AG20443 (cell line): ENCODE measurements around the gene GAS2L2.

Source experiments
- DNase-seq: peaks from one replicate; pipeline ENCODE4 v3.0.0; 2012; ENCODE audit warnings: low spot score, mixed read lengths

GAS2L2 gene

GRCh38 chr17:35752945-35753764 lies at the start of gene GAS2L2:
Gene GAS2L2 (minus strand): TSS chr17:35753239. CDS start chr17:35752850, 389 bp downstream.
- DNase-seq: peak; percentile 41

- peak; percentile 39 for DNase-seq
These were observed 48.7 kb upstream of the GAS2L2 start for GRCh38 chr17:35801583-35802224.

- peak; percentile 86 for DNase-seq
These were observed 46.9 kb upstream of the GAS2L2 start for GRCh38 chr17:35799942-35800341.

- no peak for DNase-seq
These were observed 44.9 kb upstream of the GAS2L2 start for GRCh38 chr17:35797918-35798317.

- DNase-seq: no peak
These were observed 44.3 kb upstream of the GAS2L2 start for GRCh38 chr17:35797370-35797769.

- no peak for DNase-seq
These were observed 43.9 kb upstream of the GAS2L2 start for GRCh38 chr17:35796942-35797341.

- DNase-seq: no peak
These were observed 42.8 kb upstream of the GAS2L2 start for GRCh38 chr17:35795871-35796265.

- peak; percentile 70 for DNase-seq
These were observed 42.2 kb upstream of the GAS2L2 start, which contains the start of gene MMP28 for GRCh38 chr17:35795007-35795870. Gene MMP28 (minus strand): TSS chr17:35795641. CDS start chr17:35795377, 264 bp downstream.

GRCh38 chr17:35793257-35793656 lies 40.2 kb upstream of the GAS2L2 start:
- no peak for DNase-seq

- DNase-seq: no peak
These were observed 38.8 kb upstream of the GAS2L2 start for GRCh38 chr17:35791681-35792350.

GRCh38 chr17:35790841-35791240 lies 37.8 kb upstream of the GAS2L2 start:
- no peak for DNase-seq

- peak; percentile 90 for DNase-seq
These were observed 35.7 kb upstream of the GAS2L2 start for GRCh38 chr17:35788477-35789368.

GRCh38 chr17:35786941-35787432 lies 33.9 kb upstream of the GAS2L2 start:
- peak; percentile 12 for DNase-seq

GRCh38 chr17:35784895-35785294 lies 31.9 kb upstream of the GAS2L2 start:
- DNase-seq: no peak

GRCh38 chr17:35780950-35781349 lies 27.9 kb upstream of the GAS2L2 start:
- no peak for DNase-seq

- DNase-seq: no peak
These were observed 25.7 kb upstream of the GAS2L2 start for GRCh38 chr17:35778641-35779196.

GRCh38 chr17:35775583-35775982 lies 22.5 kb upstream of the GAS2L2 start:
- DNase-seq: no peak

GRCh38 chr17:35775039-35775438 lies 22.0 kb upstream of the GAS2L2 start:
- no peak for DNase-seq

GRCh38 chr17:35774499-35774898 lies 21.5 kb upstream of the GAS2L2 start:
- DNase-seq: peak; percentile 48
